ENCODE results near the gene SNRNP35.

Gene SNRNP35

DNA sequence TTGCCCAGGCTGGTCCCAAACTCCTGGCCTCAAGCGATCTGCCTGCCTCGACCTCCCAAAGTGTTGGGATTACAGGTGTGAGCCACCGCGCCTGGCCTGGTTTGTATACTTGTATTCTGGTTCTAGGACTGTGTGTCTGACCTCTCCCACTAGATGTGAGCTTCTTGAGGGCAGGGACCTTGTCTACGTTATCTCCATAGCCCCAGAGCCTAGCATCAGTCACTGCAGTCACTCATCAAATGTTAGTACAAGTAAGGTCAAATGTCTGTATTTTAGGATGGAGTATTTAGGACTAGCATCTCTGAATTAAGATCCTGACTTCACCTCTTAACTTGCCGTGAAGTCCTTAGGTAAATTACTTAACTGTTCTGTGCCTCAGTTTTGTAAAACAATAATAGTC is 24.3 kb upstream of the SNRNP35 start:
- in situ Hi-C loops (cut with MboI; ENCODE audit: low pct_unique_long_range_greater_than_20kb, low sequenced_read_pairs, unreplicated experiment): no loop called here

GRCh38 chr12:123435636-123436016 is 22.3 kb upstream of the SNRNP35 start:
- in situ Hi-C loops (cut with MboI; ENCODE audit: low pct_unique_long_range_greater_than_20kb, low sequenced_read_pairs, unreplicated experiment): no loop called here
- TF ChIP-seq, protein P1, sequence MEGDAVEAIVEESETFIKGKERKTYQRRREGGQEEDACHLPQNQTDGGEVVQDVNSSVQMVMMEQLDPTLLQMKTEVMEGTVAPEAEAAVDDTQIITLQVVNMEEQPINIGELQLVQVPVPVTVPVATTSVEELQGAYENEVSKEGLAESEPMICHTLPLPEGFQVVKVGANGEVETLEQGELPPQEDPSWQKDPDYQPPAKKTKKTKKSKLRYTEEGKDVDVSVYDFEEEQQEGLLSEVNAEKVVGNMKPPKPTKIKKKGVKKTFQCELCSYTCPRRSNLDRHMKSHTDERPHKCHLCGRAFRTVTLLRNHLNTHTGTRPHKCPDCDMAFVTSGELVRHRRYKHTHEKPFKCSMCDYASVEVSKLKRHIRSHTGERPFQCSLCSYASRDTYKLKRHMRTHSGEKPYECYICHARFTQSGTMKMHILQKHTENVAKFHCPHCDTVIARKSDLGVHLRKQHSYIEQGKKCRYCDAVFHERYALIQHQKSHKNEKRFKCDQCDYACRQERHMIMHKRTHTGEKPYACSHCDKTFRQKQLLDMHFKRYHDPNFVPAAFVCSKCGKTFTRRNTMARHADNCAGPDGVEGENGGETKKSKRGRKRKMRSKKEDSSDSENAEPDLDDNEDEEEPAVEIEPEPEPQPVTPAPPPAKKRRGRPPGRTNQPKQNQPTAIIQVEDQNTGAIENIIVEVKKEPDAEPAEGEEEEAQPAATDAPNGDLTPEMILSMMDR (IDR thresholded peaks at IDR 0.05; ENCODE audit: extremely low read depth, insufficient read depth, missing control alignments): no peak
- DNase-seq (ENCODE audit: low spot score): no peak

More for the DNA sequence above, 24.3 kb upstream of the SNRNP35 start:
- no peak for DNase-seq (ENCODE audit: low spot score)
- TF ChIP-seq, protein P1 (IDR thresholded peaks at IDR 0.05; ENCODE audit: extremely low read depth, insufficient read depth, missing control alignments): no peak

GRCh38 chr12:123436017-123436964 is 21.6 kb upstream of the SNRNP35 start, which contains the start of gene RILPL2:
Gene RILPL2, minus strand, starts transcription at chr12:123436684. Its CDS starts 264 bp downstream, at chr12:123436420.
- TF ChIP-seq, protein P1 (IDR thresholded peaks at IDR 0.05; ENCODE audit: extremely low read depth, insufficient read depth, missing control alignments): no peak
- DNase-seq (ENCODE audit: low spot score): peak; percentile 88
- in situ Hi-C loops (cut with MboI; ENCODE audit: low pct_unique_long_range_greater_than_20kb, low sequenced_read_pairs, unreplicated experiment): no loop called here

DNA sequence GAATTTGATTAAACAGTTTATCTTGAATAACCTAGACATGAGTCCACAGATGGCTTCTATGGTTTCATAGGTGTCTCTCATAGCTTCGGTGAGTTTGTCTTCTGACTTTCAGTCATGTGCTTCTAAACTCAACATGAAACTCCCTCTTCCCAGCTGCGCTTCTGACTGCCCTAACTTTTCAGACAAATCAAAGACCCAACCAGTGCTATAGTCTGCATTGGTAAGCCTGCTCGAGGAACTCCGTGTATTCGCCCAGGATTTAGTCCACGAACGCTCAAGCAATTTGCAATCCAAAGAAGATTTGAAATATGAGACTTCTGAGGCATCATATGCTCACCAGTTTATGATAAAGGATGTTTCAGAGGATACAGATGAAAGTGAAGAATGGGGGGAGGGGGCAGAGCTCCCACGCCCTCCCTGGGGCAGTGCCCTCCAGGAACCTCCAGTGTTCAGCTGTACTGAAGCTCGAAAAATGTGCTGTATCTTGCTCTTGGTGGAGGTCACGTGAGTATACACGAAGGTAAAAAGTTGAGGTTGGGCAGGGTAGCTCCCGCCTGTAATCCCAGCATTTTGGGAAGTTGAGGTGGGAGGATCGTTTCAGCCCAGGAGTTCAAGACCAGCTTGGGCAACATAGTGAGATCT is 16.3 kb upstream of the SNRNP35 start:
- TF ChIP-seq, protein P1 (IDR thresholded peaks at IDR 0.05; ENCODE audit: extremely low read depth, insufficient read depth, missing control alignments): no peak
- in situ Hi-C loops (cut with MboI; ENCODE audit: low pct_unique_long_range_greater_than_20kb, low sequenced_read_pairs, unreplicated experiment): no loop called here
- DNase-seq (ENCODE audit: low spot score): peak; percentile 64

DNA sequence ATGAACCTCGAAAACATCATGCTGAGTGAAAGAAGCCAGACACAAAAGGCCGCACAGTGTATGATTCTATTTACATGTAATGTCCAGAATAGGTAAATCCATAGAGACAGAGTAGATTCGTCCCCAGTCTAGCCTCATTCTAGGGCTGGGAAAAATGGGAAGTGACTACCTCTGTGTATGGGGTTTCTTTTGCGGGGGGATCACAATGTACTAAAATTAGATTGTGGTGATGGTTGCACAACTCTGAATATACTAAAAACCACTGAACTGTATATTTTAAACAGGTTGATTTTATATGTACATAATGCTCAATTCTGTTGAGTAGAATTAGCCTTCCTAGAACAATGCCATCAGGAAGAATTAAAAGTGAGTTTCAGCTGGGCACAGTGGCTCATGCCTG is 15.2 kb upstream of the SNRNP35 start:
- no peak for DNase-seq (ENCODE audit: low spot score)
- TF ChIP-seq, protein P1 (IDR thresholded peaks at IDR 0.05; ENCODE audit: extremely low read depth, insufficient read depth, missing control alignments): no peak
- in situ Hi-C loops (cut with MboI; ENCODE audit: low pct_unique_long_range_greater_than_20kb, low sequenced_read_pairs, unreplicated experiment): no loop called here

- no peak for DNase-seq (ENCODE audit: low spot score)
- TF ChIP-seq, protein P1 (IDR thresholded peaks at IDR 0.05; ENCODE audit: extremely low read depth, insufficient read depth, missing control alignments): no peak
Observed at GRCh38 chr12:123444092-123445026, 13.6 kb upstream of the SNRNP35 start.

More at GRCh38 chr12:123444092-123445026, 13.6 kb upstream of the SNRNP35 start:
- in situ Hi-C loops (cut with MboI; ENCODE audit: low pct_unique_long_range_greater_than_20kb, low sequenced_read_pairs, unreplicated experiment): no loop called here
